HG03432 (cell line): ENCODE results near the gene SMCO2.

ENCODE experiments used
- ATAC-seq: cut with Tn5 transposase; IDR thresholded peaks from one replicate; pipeline ENCODE4 v1.9.1; 2021; ENCODE audit warnings: mild to moderate bottlenecking, moderate library complexity; ENCODE audit not compliant: unreplicated experiment

SMCO2 gene

DNA sequence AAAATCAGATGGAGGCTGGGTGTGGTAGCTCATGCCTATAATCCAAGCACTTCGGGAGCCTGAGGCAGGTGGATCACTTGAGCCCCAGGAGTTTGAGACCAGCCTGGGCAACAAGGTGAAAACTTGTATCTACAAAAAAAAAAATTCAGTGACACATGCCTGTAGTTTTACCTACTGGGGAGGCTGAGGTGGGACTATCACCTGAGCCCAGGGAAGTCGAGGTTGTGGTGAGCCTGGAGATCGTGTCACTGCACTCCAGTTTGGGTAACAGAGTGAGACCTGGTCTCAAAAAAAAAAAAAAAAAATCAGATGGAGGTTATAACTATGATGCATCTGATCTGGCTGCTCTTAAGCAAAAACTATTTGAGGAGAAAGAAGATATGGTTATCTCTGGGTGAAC is 50.9 kb downstream of the SMCO2 start:
- ATAC-seq, result no peak

DNA sequence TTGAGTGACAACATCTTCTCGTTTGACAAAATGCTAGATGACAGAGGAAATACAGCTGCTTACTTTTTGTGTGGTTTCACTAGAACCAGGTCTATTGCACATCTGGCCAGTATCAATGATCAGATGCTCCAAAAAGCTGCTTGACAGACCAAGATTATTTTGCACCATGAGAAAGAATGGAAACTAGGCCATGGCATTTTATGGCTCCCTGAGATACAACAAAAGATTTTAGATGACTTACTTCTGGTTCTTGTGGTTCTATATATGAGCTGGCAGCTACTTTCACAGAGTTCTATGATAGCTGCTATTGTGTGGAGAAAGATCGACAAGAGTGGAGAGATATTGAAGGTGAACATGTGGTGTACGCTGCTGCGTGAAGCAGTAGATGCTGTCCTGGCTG is 51.6 kb downstream of the SMCO2 start:
- ATAC-seq, result peak; percentile 95

- no peak for ATAC-seq
These were observed 52.2 kb downstream of the SMCO2 start for GRCh38 chr12:27498761-27499160.

GRCh38 chr12:27499377-27499776 is 52.8 kb downstream of the SMCO2 start:
- ATAC-seq, result no peak

DNA sequence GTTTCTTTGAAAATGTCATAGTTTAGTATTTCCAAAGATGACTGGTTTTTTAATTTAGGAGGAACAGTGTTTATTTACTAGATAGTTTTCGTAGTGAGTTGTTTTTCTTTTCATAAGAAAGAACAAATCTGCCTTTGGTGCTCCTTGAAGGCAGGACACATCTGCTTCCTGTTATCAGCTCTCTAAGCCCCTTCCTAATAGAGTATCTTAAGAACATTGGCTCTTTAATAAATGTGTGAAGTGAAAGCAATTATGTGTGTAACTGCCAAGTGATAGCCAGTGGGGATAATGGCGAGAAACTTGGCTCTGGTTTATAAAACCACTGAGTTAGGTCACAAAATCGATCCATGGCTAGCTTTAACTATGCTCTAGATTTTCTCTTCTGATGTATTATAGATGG is 54.0 kb downstream of the SMCO2 start:
- no peak for ATAC-seq

DNA sequence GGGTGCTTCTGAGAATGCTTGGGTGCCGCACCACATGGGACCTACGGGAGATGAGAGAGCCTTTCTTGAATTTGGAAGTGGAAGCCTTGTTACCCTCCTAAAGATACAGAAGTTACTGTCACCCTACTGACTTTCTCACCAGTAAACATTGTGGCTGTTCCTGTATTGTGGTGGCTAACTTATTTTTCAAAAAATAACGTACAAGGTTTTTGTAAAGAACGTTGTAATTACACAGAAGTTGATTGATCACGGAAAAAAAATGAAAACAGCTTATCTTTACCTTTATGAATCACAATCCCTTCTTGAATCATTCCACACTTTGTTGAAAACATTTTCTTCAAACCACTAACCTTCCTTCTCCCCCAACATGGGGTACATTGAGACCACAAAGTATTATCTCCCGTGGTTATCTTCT is 55.5 kb downstream of the SMCO2 start:
- no peak for ATAC-seq

DNA sequence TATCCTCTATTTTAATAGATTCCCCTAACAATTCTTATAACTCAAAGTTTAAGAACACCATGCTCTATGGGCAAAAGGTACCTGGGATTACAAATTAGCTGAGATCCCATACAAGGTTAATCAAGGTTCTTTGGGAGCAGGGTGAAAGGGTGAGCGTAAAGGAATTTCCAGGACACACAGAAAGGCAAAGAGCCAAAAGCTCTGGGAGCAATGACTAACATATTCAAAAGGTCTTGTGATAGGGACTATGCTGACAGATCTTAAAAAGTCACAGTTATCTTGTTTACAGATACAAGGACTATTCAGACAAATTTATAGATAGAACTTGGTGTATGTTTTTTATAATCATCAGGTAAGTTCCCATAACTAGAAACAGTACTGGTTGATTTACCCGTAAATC is 58.0 kb downstream of the SMCO2 start:
- no peak for ATAC-seq

- ATAC-seq, result no peak
These were observed 58.6 kb downstream of the SMCO2 start for GRCh38 chr12:27505109-27505508.

GRCh38 chr12:27505761-27506160 is 59.2 kb downstream of the SMCO2 start:
- ATAC-seq, result no peak

DNA sequence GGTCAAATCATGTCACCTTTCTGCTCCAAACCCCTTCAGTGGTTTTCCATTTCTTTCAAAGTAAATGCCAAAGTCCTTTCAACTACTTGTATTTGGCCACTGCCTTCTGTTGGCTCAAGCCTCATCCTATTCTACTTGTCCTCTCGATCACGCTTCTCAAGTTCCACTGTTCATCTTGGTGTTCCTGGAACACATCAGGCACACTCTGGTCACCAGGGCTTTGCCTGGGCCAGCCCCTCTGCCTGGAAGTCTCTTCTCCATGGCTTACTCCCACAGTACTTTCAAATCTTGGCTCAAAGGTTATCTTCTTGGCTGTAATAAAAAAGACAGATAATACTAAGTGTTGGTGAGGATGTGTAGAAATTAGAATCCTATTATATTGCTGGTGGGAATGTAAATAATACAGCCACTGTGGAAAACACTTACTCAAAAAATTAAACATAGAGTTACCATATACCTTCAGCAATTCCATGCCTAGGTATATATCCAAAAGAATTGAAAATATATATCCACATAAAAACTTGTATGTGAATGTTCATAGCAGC is 60.2 kb downstream of the SMCO2 start:
- no peak for ATAC-seq

DNA sequence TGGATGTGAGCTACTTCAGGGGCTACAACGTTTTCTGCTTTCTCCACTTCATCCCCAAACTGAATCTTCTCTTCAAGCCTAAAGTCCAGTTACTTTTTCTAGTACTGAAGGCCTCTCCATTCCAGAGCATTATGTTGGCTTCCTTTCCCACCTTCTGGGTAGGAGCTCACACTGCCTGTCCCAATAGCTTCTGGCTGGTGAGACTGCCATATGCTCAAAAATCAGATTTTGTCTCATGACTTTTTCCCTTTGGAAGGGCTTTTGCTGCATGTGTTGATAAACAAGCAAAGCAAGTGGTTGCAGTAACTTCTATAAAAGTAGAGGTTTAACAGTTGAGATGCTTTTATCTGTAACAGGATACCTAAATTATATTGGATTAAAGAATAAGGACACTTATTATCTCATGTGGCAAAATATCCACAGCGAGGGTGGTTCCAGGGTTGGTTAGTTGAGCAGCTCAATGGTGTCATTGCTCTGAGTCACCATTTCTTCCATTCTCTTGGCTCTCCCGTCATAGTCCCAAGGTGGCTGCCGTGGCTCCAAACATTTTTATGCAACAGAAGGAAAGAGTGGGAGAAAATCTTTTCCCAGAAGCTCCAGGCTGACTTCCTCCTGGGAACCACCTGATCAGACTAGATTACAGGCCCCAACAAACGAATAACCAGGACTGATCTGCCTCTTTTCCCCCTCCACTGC is 62.3 kb downstream of the SMCO2 start:
- ATAC-seq, result no peak

DNA sequence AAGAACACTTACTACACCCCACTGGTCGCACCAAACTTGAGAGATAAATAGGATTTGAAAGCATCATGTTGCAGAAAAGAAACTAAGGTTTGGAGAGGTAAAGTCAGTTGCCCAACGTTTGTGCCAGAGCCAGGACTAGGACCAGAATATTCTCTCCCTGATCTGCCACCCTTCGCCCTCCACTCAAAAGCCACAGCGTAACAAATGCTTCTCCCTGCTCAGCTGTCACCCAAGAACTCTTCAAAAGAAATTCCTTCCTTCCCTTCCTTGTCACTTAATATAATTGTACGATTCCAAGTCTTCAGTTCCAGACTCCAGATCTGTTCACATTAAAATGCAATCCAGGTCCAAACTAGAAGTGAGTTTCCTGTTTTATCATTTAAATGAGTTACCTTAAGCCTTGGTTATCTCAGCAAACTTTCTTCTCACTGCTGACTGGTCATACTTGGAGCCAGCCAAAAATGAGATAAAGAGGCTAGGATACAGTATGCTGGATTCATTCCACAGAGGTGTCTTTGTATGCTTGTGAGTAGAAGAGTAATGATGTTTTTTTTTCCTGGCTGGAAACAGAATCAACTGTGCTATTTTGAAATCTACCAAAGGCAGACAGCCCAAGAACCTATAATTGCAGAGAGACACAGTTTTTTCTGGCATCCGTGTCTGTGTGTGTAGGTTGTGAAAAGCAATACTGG is 64.6 kb downstream of the SMCO2 start:
- ATAC-seq, result no peak

DNA sequence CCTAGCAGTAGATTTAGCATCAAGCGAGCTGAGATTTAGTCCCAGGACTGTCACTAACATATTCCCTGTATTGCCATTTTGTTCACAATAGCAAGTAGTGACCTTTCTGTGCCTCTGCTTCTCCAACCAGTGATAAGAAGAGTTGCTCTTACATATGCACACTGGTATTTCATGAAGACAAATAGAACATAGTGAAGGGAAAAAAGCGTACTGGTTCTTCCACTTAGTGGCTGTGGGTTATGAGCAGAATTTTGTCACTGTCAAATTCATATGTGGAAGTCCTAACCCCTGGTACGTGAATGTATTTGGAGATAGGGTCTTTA is 65.1 kb downstream of the SMCO2 start:
- ATAC-seq, result no peak

GRCh38 chr12:27513155-27513824 is 66.8 kb downstream of the SMCO2 start:
- no peak for ATAC-seq

DNA sequence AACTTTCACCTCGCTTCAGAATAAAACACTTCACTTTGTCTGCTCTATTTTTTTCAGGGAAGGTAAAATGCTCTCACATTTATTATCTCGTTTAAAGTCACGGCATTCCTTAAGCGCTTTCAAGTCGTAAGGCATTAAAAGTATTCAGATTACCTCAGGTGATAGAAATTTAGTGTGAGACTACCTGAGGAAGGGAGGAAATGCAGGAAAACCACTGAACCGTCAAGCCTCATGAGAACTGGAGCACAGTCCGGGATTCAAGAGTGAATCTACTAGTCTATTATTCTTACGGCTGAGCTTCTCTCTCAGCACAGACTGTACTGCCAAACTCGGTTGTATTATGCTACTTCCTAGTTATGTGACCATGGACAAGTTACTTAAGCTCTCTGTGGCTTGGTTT is 69.1 kb downstream of the SMCO2 start:
- no peak for ATAC-seq

DNA sequence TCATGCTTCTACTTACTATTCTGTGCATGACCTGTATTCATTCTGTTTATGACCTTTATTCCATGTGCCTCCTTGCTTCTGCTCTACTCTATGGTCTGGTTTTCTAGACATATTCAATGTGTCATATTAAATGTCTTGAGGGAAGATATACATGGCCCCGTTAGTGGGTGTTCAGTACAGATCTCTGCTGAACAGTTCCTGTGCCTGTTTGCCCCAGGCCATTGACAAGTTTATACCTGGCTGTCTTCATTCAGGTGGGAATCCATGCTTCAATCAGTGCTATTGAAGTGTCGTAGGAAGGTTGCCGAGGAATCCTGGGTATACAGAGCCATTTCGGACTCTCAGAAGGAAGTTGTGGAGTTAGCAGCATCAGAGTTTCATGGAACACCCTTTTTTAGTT is 70.1 kb downstream of the SMCO2 start:
- ATAC-seq, result no peak

- no peak for ATAC-seq
These were observed 71.0 kb downstream of the SMCO2 start for GRCh38 chr12:27517546-27517945.

GRCh38 chr12:27517961-27518665 is 71.6 kb downstream of the SMCO2 start:
- ATAC-seq, result no peak

- no peak for ATAC-seq
These were observed 74.5 kb downstream of the SMCO2 start for GRCh38 chr12:27521066-27521465.

GRCh38 chr12:27521981-27522380 is 75.4 kb downstream of the SMCO2 start:
- no peak for ATAC-seq

DNA sequence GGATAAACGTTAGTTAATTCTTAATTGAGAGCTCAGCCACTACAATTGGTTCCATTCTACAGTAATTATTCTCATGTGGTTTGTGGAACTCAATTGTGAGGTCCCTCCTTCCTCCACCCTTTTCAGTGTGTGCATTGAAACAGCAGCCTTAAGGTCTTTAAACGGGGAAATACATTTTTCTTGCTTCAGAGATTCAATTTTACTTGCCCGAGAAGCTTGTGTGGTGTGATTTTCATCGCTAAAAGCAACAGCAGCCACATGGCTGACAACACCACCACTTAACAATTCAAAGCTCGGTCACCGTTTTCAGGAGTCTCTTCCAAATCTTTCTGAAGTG is 76.7 kb downstream of the SMCO2 start:
- peak; percentile 6 for ATAC-seq
